Peyer's patch (tissue), 4 donors: ENCODE measurements around the gene CLEC16A.

ENCODE experiments used
- POLR2A ChIP-seq, 2 donors: fragments of 450-650 bp; IDR thresholded peaks; one replicate each; pipeline ENCODE4 v1.5.1; 2017; ENCODE audit warnings: antibody characterized with exemption in 2 of 2, mild to moderate bottlenecking in 2 of 2, moderate library complexity in 2 of 2
- TF ChIP-seq, protein P1 (sequence below), 6 experiments: fragments of 450-650 bp in 4 of 6; fragments of 200-600 bp in 2 of 6; sonication (generic) in 1 of 6; IDR thresholded peaks; one replicate each; pipeline ENCODE4 v1.5.1; 2017 to 2019; ENCODE audit warnings: antibody characterized with exemption in 6 of 6, mild to moderate bottlenecking in 3 of 6, moderate library complexity in 1 of 6

DNA sequence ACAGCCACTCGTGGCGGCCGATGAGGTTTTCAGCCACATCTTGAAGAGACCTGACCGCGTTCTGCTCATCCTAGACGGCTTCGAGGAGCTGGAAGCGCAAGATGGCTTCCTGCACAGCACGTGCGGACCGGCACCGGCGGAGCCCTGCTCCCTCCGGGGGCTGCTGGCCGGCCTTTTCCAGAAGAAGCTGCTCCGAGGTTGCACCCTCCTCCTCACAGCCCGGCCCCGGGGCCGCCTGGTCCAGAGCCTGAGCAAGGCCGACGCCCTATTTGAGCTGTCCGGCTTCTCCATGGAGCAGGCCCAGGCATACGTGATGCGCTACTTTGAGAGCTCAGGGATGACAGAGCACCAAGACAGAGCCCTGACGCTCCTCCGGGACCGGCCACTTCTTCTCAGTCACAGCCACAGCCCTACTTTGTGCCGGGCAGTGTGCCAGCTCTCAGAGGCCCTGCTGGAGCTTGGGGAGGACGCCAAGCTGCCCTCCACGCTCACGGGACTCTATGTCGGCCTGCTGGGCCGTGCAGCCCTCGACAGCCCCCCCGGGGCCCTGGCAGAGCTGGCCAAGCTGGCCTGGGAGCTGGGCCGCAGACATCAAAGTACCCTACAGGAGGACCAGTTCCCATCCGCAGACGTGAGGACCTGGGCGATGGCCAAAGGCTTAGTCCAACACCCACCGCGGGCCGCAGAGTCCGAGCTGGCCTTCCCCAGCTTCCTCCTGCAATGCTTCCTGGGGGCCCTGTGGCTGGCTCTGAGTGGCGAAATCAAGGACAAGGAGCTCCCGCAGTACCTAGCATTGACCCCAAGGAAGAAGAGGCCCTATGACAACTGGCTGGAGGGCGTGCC lies 37.2 kb upstream of the CLEC16A start:
- TF ChIP-seq, protein P1, sequence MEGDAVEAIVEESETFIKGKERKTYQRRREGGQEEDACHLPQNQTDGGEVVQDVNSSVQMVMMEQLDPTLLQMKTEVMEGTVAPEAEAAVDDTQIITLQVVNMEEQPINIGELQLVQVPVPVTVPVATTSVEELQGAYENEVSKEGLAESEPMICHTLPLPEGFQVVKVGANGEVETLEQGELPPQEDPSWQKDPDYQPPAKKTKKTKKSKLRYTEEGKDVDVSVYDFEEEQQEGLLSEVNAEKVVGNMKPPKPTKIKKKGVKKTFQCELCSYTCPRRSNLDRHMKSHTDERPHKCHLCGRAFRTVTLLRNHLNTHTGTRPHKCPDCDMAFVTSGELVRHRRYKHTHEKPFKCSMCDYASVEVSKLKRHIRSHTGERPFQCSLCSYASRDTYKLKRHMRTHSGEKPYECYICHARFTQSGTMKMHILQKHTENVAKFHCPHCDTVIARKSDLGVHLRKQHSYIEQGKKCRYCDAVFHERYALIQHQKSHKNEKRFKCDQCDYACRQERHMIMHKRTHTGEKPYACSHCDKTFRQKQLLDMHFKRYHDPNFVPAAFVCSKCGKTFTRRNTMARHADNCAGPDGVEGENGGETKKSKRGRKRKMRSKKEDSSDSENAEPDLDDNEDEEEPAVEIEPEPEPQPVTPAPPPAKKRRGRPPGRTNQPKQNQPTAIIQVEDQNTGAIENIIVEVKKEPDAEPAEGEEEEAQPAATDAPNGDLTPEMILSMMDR (IDR thresholded peaks at IDR 0.05), result no peak
- TF ChIP-seq POLR2A (IDR thresholded peaks at IDR 0.05), result no peak
